Activated CD8-positive, alpha-beta memory T cell treated with anti-CD3 and anti-CD28 coated beads, Interleukin-2, amount 50 U/mL, for 1 hour (primary cell): ENCODE measurements around the gene ARF1.

Experiments used
- DNase-seq: peaks from one replicate; pipeline ENCODE4 v3.0.0-alpha.2; 2020; ENCODE audit errors: extremely low read depth

Gene ARF1

DNA sequence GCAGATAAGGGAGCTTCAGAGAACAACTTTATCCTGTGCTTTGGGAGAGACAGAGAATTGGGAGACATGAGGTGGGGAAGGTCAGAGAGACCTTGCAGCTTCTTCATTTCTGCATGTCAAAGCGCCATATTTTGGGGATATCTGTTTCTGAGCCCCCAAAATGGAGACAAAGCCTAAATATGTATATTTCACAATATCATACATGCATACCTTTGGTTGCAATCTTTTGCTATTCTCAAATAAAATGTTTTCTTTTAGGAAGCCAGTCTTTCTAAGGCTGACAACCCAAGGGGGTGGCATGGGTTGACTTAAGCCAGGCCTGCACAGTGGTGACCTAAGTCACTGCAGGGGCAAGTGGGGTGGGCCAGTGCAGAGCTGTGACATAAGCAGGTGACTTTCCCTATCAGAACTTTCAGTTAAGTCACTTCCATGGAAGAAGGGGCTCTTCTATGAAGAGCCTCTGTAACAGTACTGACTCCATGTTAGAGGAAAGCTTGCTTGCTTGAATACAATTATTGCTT, 40.5 kb downstream of the ARF1 start:
- no peak for DNase-seq

DNA sequence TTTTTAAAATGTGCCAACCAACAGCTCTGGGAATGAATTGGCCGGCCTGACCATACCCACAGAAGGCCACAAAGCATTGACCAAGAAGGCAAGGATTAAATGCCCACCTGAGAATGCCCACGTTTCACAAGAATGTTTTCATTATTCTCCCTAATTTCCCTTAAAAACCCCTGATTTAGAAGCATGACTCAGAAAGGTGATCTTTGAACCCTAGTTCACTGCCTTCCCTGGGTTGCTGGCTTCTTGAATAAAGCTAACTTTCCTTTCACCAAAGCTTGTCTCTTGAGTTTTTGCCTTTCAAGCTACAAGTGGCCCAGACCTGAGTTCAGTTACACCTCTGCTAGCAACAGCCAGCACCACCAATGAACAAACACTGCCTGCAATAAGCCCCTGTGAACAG, 41.0 kb downstream of the ARF1 start:
- DNase-seq: no peak

DNA sequence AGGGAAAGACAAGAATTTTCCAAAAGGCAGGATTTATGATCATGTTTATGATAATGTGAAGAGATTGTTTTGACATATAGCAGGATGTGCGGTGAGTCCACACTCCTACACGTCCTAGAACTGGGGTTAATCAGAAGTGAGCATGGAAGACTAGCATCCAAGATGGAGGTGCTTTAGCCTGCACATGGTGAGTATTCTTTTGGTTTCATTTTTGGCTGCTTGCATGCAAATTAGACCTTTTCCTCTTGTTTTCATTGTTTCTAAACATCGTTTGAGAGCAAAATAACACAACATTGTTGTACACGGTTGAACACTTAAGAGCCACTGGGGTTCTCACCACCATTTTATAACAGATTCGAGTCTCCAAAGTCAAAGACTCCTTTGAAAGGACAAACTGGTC, 42.7 kb downstream of the ARF1 start:
- DNase-seq: no peak

DNA sequence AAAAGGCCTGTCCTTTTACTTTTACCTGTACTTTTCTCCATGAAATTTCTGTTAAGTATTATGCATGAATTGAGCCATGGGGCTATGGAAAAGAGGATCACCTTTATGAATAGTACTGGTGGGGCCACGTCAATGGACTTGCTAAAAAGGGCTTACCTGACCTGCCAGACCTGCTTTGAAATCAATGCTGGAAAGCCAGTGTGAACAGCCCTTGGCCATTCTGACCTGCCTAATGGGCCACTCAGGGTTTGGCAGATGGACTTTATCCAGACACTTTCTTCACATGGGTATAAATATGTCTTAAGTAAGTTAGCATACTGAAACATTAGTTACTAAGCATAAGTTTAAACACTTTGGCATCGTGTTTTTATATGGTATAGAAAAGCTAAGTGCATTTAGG, 49.3 kb downstream of the ARF1 start:
- no peak for DNase-seq

DNA sequence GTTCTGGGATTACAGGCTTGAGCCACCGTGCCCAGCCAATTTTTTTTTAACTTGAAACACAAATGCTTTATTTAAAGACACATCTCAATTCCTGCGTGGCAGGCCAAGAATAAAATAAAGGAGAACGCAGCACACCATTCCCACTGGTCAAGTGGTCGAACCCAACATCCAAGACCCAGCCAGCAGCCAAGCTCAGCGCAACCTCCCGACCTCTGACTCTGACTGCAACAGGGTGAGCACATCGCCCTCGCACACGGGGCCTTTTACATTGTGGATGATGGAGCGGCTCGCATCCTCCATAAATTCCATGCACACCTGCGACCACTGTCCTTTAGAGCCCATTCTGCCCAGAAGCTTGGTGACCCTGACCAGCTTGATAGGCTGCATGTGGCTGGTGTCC, 52.1 kb downstream of the ARF1 start:
- no peak for DNase-seq

DNA sequence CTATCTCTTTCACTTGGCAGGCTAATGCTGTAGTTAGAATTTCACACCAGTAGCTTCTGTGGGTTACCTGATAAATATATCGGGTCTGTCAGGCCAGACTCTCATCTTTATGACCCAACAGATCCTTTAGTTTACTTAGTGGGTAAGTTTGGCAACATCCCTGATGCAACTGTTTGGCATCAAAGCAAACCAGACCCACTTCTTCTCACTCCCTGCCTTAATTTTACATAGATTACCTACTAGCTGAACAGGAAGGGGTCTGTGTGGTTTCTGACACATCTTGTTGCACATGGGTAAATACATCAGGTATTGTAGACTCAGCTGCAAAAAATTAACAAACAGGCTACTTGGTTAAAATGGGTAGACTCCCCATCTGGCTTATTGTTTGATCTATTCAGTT, 54.4 kb downstream of the ARF1 start:
- no peak for DNase-seq

DNA sequence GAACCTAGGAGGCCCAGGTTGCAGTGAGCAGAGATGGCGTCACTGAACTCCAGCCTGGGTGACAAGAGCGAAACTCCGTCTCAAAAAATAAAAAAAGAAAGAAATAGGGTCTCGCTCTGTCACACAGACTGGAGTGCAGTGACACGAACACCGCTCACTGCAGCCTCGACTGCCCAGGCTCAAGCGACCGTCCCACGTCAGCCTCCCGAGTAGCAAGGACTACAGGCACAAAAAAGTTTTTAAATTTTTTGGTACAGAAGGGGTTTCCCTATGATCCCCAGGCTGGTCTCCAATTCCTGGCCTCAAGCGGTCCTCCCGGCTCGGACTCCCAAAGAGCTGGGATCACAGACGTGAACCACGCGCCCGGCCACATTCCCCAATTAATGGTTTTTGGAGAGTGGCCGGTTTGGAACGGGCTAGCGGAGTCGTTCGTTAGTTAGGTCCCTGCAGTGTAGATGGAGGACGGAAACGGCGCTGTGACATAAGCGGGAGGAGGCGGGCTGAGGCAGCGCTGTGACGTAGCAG, 57.0 kb downstream of the ARF1 start:
- no peak for DNase-seq

DNA sequence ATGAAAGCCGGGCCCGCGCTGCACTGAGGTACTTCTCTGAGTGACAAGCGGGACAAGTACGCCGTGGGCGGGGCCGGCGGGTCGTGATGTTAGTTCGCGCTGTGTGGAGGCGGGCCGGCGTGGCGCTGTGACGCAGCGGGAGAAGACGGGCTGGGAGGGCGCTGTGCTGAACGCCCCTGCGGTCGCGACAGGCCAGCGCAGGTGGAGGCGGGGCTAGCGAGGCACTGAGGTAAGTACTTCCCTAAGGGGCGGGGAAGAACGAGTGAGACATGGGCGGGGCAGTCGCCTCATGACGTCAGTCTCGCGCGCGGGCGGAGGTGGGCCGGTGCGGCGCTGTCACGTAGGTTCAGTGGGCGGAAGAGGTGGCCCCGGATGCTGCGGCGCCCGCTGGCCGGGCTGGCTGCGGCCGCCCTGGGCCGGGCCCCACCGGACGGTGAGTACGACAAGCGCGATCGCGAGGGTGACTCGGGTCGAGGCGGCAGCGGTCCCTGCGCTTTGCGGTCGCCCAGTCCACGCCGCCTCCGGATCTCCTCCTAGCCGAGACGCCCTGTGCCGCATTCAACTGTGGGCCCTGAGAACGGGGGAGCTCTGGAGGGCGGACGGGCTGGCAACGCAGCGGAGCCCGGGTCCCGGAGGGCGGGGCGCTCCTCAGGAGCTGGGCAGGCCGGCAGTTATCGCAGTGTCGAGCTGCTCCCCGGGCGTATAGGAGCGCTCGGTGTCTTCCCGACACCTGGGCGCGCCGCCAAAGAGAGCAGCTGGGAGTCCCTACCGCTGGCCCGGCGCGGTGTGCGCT, 57.6 kb downstream of the ARF1 start, which contains the start of gene GUK1:
TSS of gene GUK1 (plus strand) at position 349 of the 793 bp plus-strand sequence. CDS start at position 373, 24 bp downstream.
- peak; percentile 100 for DNase-seq

DNA sequence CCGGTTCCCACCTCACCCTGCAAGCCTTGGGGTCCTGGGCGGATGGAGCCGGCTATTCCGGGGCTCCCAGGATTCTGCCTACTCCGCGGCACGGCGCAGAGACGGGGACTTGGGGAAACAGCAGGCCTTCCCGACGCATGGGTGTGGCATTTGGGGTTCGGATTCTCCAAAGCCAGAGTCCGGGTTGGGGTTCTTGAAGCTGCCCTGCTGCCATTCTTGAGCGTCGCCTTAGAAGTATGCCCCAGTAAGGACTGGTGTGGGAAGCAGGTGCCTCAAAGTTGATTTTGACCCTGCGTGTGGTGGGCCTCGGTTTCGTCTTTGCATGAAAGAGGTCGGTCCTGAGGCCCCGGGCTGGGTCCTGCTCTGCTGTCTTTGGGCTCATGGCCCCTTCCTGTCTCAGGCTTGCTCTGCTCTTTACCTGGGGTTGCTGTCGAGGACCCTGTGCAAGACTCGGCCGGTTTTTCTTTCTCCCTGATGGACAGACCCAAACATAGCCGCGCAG, 58.3 kb downstream of the ARF1 start:
- DNase-seq: no peak

DNA sequence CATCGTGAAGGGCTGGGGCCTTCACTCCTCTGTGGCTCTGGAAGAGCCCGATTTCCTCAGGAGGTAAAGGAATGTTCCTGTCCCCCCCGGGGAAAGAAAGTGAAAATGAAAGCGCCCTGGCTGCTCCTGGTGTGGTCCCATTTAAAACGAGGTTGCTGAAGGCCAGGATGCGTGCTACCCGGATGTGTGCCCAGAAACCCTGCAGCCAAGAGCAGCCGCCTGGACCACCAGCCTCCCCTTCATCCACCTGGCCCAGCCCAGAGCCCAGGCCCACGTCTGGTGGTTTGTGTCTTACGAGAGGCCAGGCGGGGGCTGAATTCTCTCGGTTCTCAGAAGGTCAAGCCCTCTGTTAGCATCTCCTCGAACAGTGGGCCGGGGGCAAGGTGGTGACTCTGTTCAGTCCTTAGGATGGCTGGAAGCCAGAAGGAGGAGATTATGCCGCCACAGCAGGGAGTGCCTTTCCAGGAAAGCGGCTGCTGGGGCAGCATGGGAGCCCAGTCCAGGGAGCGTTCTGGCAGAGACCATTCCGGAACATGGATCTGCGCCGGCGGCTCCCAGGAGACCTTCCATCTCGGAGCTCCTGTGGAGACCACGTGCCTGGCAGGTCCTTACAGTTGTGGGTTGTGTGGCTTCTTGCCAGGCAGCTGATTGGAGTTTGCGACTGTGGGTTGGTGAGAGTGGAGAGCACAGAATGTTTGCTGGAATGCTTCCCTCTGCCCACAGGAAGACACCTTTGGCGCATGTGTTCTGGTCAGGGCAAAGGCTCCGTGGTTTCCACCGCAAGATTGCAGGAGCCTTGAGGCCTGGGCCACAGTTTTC, 58.9 kb downstream of the ARF1 start:
- DNase-seq: no peak

DNA sequence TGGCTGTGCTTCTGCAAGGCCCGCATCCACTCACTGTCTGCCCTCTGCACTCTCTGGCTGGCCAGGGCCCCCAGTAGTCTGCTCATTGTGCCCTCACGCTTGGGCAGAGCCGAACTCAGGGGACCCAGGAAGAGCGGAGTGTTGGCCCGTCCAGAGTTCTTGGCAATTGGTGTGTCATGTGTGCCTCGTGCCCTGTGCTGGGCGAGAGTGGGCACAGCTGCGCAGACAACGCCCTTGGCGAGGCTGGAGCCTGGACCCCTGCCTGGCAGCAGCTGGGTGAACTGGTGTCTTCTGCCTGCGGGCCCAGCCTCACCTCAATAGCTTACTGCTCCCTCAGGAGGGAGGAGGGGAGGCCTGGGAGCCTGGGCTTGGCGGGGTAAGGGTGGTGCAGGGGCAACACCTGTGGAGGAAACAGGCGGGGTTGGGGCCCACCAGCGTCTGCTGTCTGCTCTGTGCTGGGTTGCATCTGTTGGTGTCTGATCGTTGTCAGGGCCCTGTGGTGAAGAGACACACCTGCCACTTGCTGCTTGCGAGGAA, 59.7 kb downstream of the ARF1 start:
- no peak for DNase-seq

DNA sequence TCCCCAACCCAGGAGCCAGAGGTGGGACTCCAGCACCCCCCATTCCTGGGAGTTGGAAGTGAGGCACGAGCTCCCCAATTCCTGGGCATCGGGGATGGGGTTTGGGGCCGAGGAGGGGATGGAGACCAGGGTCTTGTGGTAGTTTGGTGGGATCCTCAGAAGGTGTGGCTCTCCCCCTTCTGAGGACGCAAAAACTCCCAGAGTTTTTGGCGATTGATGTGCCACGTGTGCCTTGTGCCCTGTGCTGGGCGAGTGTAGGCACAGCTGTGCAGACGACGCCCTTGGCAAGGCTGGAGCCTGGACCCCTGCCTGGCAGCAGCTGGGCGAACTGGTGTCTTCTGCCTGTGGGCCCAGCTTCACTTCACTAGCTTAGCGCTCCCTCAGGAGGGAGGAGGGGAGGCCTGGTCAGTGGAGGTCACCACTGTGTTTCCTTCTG, 60.2 kb downstream of the ARF1 start:
- DNase-seq: no peak

DNA sequence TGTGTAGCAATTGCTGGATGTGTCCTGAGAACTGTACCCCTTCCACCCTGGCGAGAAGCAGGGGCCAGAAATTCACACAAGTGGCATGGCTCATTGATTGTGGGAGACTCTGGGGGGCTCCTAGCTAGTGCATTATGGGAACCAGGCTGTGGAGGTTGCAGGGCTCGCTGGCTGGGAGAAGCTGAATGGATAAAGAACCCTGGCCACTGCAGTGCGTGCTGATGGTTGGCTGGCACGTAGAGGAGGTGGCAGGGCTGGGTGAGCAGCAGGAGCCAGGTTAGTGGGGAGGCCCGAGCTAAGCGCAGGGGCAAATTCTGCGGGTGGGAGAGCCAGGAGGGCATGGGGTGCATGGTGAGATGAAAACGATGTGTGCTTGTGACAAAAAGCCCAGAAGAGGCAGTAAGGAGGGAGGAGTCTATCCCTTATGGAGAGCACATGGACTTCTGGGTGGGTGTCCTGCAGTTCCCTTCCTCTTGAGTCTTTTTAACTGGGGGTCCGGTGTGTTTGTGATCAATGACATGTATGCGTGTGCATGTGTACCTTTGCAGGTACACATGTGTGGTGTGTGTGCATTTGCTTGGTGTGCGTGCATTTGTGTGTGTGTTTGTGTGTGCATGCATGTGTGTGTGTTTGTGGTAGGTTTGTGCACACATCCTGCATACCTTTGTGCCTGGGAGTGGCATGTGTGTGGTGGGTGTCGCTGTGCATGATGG, 61.1 kb downstream of the ARF1 start:
- DNase-seq: no peak

DNA sequence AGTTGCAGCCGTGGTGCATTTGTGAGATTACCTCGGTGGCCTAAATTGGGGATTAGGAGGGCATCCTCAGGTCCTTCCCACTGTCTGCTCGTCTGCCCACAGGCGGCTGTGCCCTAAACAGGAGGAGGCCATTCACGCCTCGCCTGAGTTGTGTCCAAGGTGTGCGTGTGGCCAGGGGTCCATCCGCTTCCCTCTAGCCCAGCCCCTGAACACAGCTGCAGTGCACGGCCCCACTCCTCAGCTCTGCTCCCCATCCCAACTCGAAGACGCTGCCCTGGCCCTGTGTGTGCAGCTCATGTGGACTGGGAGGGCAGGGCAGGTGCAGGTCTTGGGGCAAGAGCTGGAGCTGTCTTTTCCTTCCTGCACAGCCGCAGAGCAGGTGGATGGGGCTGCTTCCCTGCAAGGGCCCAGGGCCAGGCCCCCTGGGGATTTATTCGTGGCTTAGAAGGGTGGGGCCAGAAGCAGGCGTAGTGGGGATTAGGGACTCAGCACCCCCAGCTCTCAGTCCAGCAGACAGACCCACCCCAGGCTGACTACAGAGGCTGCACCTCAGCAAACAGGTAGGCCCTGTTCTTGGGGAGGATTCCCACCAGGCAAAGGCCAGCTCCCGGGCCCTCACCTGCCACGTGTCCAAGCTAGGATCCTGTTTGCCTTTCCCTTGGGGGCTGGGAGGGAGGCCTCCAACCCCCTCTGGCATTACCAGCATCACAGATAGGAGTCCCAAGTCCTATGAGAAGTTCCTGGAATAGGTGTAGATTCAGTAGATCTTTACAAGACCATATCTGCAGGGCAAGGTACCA, 61.9 kb downstream of the ARF1 start:
- DNase-seq: no peak

DNA sequence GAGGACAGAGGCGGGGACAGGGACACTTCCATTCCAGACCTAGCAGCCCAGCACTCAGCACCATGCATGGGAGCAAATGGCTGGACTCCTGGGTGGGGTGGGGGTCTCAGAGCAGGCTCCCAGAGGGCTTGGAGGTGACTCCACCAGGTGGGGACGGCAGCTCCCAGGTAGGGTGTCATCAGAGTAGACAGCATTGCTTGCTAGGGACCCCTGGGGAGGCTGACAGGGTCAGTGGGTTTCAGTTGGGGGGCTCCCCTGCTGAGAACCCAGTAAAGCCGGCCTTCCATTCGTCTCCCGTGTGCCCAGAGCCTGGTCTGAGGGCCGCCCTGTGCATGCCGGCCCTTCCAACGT, 62.5 kb downstream of the ARF1 start:
- no peak for DNase-seq

DNA sequence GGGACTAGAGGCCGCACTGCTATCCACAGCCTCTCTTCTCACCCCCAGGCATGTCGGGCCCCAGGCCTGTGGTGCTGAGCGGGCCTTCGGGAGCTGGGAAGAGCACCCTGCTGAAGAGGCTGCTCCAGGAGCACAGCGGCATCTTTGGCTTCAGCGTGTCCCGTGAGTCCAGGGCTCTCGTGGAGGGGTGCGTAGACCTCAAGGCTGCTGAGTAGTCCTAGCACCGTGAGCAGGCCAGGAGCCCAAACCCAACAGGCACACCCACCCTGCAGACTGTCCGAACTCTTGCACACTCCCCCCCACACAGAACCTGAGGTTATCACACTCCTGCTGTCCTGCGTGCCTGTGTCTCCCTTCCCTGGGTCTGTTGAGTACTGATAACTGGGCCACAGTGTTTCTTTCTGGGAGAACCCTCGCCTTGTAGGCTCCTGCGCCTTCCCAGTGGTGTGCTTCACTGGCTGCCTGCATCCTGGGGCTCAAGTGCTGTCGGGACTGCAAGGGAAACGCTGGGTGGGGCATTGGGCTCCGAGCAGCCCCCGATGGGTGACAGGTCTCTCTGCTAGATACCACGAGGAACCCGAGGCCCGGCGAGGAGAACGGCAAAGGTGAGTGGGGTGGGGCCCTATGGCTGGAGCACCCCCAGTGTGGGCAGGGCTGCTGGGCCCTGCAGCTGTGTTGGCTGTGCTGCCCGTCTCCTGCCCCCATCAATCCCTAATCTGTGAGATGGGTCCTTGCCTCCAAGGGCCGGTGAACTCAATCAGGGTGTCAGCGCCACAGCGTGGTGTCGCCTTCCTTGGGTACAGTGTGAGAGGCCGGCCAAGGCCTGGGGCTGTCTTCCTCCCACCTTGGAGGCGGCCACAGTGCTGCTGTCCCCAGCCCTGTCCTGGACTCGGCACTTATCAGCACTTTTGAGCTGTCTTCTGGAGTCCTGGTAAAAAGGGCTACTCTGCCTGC, 63.2 kb downstream of the ARF1 start:
- no peak for DNase-seq

DNA sequence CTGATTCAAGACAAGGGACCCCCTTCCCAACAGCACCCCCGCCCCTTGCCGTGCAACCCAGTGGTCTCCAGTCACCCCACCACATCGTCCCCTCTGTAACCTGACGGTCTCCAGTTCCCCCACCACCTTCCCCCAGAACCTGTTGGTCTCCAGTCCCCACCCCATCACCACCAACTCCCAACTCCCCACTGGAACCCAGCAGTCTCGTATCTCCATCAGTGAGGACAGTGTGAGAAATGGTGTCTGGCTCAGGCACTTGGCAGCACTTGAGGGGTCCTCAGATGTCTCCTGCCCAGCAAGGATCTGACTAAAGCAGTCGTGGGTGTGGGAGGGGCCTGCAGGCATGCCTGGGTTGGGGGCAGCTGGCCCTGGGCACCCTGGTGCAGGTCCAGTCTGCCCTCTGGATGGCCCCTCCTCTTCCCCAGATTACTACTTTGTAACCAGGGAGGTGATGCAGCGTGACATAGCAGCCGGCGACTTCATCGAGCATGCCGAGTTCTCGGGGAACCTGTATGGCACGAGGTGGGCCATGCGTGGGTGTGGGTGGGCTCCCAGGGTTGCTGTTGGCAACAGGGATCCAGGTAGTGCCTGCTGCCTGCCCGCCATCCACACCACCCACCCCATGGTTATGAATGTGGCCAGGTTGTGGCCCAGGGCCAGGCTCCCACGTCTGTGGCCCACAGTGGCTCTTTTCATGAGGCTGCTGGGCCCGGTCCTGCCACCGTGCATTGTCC, 64.1 kb downstream of the ARF1 start:
- DNase-seq: no peak

DNA sequence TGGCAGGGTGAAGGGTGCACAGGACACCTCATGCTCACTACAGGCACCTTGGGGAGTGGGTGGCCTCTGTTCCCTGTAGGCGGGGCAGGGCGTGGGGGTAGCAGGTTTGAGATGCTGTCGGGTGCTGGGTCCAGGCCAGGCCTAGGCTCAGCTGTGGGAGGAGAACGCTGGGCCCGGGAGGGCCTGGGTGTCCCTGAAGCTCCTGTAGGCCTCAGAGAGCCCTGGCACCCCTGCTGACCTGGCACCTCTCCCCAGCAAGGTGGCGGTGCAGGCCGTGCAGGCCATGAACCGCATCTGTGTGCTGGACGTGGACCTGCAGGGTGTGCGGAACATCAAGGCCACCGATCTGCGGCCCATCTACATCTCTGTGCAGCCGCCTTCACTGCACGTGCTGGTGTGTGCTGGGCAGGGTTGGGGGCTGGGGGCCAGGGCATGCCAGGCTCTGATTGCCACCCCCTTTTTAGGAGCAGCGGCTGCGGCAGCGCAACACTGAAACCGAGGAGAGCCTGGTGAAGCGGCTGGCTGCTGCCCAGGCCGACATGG, 64.7 kb downstream of the ARF1 start:
- no peak for DNase-seq

DNA sequence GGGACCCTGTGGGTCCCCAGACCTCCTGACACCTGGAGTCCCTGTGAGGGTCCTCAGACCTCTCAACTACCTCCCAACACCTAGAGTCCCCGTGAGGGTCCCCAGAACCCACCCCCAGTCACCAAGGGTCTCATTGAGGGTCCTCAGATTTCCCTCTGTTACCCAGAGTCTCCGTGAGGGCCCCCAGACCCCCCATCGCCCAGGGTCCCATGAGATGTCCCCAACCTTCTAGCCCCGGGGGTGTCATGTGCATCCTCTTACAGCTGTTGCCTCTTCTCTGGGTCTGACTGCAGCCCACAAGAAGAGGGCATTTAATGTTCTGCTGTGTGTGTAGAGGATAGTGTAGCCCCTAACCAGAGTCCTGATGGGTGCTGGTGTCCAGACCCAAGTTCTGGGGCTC, 65.3 kb downstream of the ARF1 start:
- DNase-seq: no peak
